HTERT RPE-1 (cell line): ENCODE measurements around the gene TMC5.

Experiments used
- in situ Hi-C: fragments of 300-500 bp; cut with MboI; formaldehyde crosslinking; loops from 4 replicates; pipeline ENCODE4 v1.14.3; 2020; ENCODE audit warnings: low sequenced_read_pairs

TMC5 gene

GRCh38 chr16:19503461-19504075 is 85.9 kb downstream of the TMC5 start:
- in situ Hi-C loops: no loop called here

- in situ Hi-C loops: no loop called here
These were observed 88.1 kb downstream of the TMC5 start for GRCh38 chr16:19505600-19506303.

- in situ Hi-C loops: no loop called here
These were observed 89.3 kb downstream of the TMC5 start for GRCh38 chr16:19506965-19507364.

DNA sequence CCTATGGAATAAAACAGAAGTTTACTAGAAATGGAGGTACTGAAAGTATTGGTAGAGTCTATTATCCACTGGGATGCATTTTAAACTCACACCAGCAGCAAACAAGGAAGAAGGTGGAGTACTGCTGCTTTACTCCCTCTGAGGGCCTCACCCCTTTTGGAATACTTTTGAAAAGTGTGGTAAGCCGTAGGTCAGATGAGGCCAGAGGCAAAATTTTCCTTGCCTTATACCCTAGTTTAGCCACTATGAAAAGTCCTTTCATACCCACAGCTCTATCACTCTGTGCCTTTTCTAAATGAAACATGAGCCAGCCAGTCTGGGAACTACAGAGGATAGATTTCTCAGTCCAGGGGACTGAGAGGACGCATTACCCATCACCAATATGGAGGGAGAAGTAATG is 90.2 kb downstream of the TMC5 start:
- in situ Hi-C loops: no loop called here

GRCh38 chr16:19512297-19512696 is 94.6 kb downstream of the TMC5 start:
- in situ Hi-C loops: no loop called here

DNA sequence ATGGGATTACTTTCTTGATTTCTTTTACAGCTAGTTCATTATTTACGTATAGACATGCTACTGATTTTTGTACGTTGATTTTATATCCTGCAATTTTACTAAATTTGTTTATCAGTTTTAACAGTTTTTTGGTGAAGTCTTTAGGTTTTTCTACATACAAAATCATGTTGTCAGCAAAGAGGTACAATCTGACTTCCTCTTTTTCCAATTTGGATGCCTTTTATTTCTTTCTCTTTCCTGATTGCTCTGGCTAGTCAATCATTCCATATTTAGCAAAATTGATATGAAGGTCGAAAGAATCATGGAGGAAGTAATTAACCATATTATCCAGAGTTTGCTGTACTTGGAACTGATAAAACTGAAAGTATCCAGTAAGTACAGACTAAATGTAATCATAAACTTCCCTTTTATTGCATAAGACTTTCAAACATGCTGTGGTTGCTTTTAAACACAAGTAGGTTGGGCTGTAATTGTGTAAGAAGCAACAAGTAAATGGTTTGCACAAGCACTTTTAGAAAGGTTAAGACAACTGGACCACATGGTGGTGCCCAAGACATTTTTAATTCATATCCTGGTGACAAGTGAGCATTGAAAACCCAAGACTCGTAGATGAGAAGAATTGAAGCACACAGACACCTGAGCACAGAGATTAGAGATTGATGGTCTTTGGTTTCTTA is 95.8 kb downstream of the TMC5 start:
- in situ Hi-C loops: no loop called here

DNA sequence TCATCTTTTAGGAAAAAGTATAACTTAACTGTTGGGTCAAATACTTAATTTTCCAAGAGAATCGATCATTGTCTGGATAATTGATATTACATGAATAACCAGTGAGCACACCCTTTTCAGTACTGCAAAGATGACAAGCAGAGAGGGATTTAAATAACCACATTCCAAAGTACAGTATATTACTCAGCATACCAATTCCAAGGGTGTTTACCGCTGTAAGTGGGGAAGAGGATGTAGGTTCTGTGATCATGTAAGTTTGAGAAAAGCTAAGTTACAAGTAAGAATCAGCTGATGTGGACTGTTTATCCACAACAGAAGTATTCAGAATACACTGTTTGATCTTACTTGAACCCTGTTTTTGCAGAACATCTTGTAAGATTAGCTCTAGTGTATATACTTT is 98.1 kb downstream of the TMC5 start:
- in situ Hi-C loops: no loop called here

GRCh38 chr16:19517424-19518089 is 99.9 kb downstream of the TMC5 start:
- in situ Hi-C loops: no loop called here

- in situ Hi-C loops: no loop called here
These were observed 100.7 kb downstream of the TMC5 start for GRCh38 chr16:19518388-19518787.

DNA sequence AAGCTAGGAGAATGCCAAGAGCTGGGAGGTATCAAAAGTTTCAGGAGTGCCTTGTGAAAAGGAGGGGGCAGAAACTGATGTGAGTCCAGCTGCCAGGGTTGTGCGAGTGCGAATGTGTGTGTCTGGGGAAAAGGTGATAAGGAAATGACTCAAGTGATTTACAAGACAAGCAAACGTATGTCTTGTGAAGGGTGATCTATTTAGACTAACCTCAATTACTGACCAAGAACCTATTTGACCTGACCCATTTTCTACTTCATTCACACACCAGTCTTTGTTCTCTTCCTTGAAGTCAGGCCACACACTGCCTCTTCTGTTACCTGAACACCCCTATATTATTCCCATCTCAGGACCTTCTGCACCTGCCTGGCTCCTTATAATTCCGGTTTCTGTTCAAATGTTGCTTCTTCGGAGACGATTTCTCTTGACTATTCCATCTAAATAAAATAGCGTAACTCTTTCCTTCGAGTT is 103.2 kb downstream of the TMC5 start:
- in situ Hi-C loops: no loop called here

DNA sequence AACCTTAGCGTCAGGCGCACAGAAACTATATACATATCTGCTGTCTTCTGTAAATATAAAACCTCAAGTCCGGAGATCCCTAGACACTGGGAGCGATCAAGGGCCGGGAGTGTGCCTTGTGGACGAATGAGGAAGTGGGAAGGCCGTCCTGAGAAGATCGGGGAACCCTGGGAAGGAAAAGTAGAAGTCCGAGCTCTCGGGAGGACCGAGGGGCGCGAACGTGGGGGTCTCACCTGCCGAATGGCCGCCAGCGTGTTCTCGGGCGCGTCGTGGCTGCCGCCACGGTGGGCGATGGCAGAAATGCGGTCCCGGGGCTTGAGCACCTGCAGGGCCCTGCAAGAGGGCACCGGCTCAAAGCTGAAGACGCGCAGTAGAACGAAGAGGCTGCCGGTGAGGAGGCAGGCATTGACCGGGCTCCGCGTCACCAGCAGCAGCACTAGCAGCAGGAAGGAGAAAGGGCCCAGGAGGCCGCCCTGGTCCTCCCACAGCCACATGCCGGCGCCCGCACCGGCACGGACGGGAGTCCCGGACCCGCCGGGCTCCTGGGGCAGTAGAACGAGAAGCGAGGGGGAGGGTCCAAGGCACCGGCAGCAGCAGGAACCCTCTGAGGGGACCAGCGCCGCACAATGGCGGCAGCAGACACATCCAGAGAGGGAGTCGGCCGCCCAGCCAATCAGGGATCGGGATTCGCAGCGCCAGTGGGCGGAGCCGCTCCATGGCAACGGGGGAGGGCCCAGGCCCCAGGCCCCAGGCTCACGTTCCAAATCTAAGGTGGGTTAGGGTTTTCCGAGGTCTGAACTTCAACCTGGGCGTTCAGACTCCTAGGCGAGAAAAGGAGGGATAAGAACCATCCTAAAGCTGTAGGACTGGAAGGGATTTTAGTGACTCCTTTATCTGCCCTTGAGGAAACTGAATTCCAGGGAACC is 104.1 kb downstream of the TMC5 start, which contains the start of gene GDE1:
GDE1 (minus strand) TSS at position 628 of the 926 bp plus-strand sequence; CDS start at position 494, 134 bp downstream.
- in situ Hi-C loops: no loop called here

- in situ Hi-C loops: no loop called here
These were observed 104.7 kb downstream of the TMC5 start for GRCh38 chr16:19522397-19522732.

GRCh38 chr16:19522760-19523159 is 105.1 kb downstream of the TMC5 start:
- in situ Hi-C loops: no loop called here

GRCh38 chr16:19523184-19523558 is 105.5 kb downstream of the TMC5 start:
- in situ Hi-C loops: no loop called here

DNA sequence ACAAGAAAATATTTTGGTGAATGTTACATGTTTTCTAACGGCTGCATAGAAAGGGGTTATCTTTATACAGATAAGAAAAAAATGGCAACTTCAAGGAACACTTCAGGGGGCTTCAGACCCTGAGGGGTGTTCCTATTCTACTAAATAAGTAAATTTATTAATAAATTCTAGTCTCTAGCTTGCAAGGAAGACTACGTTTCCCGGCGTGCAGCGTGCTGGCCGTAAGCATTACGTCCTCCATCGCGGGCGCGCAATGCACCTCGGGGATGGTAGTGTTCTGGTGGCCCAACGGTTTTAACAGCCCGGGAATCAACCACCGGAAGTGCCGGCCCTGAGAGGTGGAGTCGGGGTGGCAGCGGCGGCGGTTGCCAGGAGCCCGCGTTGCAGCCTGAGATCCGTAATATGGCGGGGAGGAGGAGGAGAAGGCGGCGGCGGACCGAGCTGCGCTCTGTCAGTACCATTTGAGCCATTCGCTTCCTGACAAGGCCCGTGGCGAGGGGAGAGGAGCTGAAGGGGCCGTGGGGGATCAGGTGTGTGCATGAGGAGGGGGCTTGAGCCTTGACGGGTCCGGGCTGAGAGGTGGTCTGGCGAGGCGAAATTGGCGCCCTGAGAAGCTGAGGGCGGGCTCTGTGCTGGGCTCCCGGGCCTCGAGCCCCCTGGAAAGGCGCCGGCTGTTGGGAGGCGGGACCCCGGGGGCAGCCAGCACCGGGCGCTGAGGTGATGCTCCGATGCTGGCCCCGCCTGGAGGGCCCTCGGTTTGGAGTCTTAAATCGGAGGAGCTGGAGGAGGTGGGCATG is 106.1 kb downstream of the TMC5 start, which contains the start of gene CCP110:
CCP110 (plus strand) TSS at position 384 of the 797 bp plus-strand sequence. CDS start 3,940 bp downstream, outside the sequence.
- in situ Hi-C loops: no loop called here

- in situ Hi-C loops: no loop called here
These were observed 106.6 kb downstream of the TMC5 start for GRCh38 chr16:19524356-19524615.

DNA sequence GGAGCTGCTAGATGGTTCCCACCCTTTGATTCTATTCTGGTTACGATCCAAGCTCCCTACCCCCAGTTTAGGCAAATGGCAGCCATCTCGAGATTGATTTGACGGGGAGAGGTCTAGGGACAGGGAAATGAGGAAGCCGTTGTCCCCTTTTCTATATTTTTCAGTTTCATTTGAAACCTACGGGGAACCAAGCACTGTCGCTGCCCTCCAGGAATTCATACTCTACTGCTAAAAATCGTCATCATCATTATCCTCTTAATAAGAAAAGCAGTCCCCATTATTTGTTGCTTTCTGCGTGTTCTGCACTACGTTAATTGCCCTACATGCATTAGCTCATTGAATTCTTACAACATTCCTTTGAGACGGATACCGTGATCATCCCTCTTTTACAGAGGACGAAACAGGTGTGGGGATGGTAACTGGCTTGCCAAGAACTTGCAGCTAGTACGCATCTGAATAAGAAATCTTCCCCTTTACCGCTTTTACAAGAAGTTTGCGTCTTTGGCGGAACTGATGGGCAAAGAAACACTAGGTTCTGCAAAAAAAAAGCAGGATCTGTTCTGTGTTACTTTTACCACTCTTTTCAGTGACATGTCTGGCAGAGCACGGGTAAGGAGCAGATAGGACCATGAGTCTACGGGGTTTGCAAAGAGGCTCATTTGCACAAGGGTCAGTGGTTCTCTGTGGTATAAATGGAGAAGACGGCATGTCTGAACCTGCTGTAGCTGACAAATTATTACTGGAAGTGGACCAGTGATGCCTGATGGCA is 107.1 kb downstream of the TMC5 start:
- in situ Hi-C loops: no loop called here

- in situ Hi-C loops: no loop called here
These were observed 107.7 kb downstream of the TMC5 start for GRCh38 chr16:19525385-19525723.

DNA sequence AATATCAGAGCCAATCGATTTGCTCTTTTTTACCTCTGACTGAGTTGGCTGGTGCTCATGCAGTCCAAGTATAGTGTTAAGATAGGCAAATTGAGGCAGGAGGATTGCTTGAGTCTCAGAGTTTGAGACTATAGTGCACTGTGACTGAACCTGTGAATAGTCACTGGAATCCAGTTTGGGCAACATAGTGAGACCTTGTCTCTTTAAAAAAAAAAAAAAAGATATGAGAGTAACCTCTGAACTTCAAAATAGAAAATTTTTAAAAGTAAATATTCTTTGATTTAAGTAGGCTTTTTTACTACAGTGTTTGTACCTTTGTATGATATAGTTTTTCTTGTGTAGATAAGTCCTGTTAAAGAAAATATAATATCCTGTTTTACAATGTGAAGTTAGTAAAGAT is 109.5 kb downstream of the TMC5 start:
- in situ Hi-C loops: no loop called here
